Left hindlimb (tissue), 1 donor: ENCODE results near the gene MAP2K3.
"Not testable (repeated sequence)": the region's sequence is repeated elsewhere in the genome, so short reads cannot be mapped to it uniquely, and the experiment has no call there.

Source experiments
- DNase-seq: peaks from one replicate; pipeline ENCODE4 v3.0.0-alpha.2; 2018

MAP2K3 gene

DNA sequence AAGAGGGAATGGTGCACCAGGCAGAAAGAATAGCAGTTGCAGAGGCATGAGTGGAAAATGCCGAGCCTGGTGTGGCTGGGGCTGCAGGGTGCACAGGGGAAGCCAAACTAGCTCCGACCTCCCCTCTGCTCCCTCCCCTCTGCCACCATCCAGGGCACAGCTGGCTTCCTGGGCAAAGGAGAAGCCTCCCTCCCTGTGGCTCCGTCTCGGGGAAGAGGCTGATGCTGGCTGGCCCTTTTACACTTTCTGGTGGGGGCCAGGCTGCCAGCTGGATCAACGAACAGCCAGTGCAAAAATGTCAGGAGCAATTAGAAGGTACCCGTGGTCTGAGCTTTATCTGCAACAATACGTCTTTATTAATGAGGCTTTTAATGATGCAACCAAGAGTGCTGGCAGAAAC, 54.5 kb downstream of the MAP2K3 start:
- DNase-seq, result peak; percentile 15

DNA sequence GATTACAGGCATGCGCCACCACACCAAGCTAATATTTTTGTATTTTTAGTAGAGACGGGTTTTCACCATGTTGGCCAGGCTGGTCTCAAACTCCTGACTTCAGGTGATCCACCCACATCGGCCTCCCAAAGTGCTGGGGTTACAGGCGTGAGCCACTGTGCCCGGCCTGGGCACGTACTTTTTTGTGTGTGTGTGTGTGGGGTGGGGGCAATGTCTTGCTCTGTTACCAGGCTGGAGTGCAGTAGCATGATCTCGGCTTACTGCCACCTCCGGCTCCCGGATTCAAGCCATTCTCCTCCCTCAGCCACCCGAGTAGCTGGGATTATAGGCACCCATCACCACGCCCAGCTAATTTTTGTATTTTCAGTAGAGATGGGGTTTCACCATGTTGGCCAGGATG, 55.1 kb downstream of the MAP2K3 start:
- DNase-seq, result not testable (repeated sequence)

DNA sequence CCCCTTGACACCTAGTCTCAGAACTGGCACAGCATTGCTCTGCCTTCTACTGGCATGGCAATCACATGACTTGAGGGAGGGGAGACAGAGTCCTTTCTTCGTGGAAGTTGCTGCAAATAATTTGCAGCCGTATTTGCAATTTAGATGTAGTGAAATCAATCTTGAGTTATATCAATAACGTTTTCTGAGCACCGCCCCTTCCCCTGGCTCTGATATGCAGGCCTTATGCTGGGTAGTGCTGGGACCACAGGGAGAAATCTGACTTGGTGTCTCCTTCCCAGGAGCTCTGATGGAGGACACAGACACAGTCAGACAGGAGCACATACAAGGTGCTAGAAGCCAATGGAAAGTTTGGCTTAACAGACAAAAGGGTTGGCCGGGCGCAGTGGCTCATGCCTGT, 55.9 kb downstream of the MAP2K3 start:
- DNase-seq, result peak; percentile 11

DNA sequence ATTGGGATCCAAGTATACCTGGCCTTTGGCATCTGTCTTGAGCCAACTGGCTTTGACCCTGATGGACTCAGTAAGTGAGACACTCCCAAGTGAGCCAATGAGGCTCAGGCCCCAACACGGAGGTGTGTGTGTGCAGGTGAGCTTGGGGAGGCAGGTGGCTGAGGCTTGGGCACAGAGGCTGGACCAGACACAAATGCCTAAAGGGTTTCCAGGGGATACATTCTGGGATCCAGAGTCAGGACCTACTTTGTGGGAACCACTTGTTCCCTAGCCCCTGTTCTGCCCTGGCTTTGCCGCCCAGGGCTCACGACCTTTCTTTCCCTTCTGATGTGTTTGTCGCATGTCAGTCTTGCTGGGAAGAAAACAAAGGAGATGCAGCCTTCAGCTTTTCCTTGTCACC, 56.8 kb downstream of the MAP2K3 start:
- DNase-seq, result peak; percentile 7

DNA sequence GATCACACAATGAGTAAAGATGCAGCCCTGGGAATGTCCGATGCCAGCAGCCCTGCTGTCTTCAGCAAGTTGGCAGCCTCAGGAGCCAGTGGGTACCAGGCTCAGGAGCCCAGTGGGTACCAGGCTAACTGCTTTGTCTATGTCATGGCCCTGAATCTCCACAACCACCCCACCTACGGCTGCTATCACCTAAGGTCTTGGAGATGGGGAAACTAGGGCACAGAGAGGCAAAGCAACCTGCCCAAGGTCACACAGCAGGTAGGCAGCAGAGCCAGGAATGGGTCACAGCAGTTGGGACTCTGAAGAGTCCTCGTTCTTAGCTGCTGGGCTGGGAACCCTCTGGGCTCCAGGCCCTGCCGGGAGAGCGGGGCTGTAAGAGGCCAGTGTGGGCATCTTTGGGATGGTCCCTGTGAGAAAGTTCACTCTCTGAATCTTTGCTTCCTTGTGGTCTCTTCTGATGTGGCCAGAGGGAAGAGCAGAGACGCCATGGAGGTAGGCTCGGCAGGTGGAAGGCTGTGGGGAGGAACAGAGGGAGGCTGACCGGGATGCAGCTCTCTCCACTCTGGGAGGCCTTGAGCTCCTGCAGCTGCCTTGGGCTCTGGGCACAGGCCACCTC, 57.5 kb downstream of the MAP2K3 start:
- DNase-seq, result not testable (repeated sequence)

DNA sequence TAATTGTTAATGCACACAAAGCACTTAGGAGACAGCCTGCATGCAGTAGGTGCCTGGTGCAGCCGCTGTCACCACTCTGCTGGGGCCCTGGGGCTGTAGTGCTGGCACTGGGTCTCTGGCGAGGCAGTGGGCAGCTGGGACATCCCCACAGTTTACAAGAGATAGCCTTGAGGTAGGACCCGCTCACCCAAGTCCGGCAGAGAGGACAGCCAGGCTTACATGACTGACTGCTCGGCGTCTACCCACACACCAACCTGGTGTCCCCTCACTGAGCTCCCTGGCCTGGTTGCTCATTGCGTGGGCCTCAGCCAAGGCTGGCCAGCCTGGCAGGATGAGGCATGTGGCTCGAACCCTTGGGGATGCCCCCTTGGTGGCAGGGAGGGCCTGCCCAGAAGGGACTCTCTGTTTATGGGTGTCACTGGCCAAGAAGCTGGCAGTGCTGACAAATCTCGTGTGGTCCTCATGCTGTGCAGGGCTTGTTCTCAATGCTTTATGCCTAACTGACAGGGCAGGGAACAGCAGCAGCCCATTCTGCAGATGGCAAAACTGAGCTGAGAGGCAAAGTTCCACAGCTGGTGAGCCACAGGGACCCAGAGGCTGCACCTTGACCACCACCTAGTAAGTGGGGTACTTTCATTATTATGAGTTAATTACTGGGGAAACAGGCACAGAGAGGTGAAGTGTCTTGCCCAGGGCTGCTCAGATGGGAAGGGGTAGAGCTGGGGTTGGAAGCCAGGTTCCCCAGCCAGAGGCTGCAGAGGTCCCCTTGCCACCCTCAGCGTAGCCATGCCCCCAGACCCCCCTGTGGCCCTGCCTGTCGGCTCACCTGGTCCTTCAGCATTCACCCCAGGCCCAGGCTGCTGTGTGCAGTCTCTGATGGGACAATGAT, 58.8 kb downstream of the MAP2K3 start:
- DNase-seq, result not testable (repeated sequence)

DNA sequence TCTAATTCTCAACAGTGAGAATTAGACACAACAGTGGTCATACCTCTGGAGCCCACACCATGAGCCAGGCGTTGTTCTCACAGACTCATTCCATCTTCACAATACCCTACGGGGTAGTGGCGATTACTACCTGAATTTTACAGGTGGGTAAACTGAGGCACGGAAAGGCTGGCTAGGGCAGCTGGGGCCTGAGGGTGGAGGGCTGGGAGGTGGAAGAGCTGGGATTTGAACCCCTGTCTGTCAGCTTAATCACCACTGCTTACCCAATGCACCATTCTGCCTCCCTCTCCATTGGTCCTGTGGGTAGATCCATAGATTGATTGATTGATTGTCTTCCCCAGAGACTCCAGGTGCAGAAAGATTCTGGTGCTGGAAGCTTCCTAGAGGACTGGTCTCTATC, 60.3 kb downstream of the MAP2K3 start:
- DNase-seq, result not testable (repeated sequence)

DNA sequence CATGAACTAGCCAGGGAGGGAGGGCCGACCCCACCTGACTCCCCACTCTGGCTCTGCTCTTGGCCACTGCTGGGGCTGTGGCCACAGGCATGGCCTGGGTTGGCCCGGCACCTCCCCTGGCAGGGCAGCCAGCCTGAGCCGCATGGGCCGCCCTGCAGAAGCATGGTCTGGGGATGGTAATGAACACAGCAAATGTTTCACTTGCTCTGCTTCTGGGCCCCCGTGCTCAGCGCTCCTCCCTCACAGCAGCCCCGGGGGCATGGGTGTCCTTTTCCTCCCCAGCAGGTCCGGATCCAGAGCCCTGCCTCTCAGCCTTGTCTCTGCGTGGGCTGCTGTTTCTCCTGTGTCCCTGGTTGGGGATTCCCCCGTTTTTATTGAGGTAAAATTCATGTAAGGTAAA, 60.7 kb downstream of the MAP2K3 start:
- peak; percentile 22 for DNase-seq

DNA sequence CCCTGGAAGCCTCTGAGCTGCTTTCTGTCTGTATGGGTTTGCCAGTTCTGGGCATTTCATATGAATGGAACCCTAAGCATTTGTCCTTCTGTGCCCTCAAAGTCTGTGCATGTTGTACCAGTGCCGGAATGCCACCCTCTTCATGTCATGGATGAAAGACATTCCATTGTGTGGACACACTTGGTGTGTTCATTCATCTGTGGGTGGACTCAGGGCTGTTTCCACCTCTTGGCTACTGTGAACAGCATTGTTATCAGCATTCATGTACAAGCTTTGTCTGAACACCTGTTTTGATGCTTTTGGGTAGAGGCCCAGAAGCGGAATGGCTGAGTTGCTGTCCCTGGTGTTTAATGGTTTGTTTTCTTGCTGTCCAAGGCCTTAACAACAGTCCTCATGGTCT, 61.6 kb downstream of the MAP2K3 start:
- DNase-seq, result not testable (repeated sequence)

DNA sequence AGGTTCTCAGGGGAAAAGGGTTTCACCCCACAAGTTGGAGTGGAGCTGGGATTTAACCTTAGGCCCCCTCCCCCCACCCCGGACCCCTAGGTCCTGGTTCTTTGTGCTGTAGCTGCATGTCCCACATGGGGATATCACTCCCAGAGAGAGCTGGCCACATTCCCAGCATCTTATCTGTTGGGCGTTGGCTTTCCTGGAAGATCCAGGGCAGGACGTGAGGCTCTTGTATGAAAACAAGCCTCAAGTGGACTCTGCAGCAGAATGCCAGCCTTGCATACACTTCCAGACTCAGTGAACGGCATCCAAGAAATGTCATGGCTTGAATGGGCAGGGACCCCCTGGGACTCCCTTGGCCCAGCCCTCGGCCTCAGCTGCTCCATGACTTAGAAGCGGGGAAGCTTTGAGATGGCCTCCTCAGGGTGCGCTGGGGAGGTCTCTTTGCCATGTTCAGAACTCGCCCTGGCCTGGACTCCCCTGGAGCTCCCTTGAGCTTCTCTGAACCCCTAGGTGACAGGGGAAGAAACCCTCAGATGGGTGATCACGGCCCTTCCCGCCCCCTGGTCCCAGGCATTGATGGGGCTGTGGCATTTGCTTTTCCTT, 62.2 kb downstream of the MAP2K3 start:
- DNase-seq, result peak; percentile 3

DNA sequence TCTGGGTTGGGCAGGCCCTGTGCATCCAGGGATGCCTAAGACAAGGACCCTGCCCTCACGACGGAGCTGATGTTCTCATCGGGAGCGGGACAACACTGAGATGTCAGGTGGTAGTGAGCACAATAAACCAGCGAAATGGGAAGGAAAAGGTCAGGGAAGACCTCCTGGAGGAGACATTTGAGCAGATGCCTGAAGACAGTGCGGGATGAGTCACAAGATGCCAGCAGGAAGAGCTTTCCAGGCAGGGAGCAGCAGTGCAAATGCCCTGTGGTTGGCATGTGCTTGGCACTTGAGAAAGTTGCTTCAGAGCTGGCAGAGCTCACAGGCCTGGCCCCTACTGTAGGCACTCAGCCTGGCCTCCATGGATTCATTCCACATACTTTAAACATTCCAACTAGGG, 63.1 kb downstream of the MAP2K3 start:
- DNase-seq, result not testable (repeated sequence)

DNA sequence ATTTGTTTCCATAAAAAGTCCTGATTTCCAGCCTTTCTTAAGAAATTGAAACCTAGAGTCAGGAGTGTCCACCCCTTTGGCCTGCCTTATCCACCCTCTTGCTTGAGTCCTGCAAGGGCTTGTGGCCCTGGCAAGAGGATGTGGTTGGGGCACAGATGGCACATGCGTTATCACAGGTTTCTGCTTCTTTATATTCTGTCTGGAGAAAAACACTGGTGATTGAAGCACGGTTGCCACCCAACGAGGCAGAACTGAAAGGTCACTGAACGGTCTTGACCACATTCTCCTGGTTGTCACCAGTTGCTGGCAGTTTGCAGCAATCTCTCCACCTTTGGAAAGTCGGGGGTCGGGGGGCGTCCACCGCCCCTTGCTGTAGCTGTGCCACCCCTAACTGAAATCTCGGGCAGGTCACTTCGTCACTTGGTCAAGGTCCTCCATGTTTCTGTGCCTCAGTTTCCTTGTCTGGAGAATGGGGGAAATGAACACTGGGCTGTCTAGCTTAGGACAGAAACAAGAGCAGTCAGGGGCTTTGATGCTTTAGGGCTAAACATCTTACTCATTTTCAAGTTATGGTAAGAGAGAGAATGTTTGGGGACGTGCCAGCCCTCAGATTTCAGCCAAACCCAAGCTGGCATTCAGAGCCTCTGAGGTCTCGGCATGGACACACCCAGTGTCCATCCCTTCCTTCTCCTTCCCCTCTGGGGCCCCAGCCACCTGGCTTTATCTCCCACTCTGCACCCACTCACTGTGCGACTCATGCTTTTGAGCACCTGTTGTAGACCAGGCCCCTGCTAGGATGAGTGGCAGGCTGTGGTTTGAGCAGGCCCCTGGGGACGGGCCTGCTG, 63.8 kb downstream of the MAP2K3 start:
- peak; percentile 13 for DNase-seq

DNA sequence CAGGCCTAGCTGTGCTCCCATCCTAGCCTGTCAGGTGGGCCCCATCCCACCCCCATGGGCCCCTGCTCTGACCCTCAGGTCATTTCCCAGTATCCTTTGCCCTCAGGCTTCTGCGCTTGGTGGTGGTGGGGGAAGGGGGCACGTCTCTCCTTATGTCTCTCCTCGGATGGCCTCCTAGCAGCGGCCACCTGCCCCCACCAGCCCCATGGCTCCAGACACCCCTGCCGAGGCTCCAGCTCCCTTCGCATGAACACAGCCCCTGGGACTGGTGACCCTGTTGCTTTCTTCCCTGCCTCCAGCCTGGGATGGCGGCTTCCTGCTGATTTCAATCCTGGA, 64.4 kb downstream of the MAP2K3 start:
- DNase-seq, result not testable (repeated sequence)

DNA sequence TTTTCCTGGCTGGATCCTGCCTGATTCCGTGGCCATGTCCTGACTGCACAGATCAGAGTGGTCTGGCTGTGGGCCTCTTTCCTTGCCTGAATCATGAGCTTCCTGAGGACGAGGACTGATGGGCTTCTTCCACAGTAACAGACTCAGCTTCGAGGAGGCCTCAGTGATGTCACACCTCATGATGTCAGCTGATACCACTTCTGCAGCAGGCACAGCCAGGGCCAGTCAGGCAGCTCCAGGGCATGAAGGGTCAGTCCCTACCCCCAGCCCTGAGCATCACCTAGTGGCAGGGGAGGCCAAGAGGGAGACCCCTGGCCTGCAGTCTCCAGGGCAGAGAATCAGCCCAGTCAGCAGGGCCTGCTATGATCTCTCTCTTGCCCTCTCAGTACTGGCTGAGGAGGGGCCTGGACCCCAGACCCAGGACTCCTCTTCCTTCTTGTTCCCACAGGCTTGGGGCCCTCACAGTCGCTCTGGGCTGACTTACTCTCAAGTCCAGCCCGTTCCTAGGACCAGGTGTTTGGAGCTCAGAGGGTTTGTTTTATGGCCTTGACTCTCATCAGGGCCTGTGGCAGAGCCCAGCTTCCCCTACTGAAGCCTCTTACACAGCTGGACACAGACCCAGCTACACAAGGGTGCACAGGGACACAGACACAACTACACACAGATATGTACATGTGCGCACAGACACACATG, 65.0 kb downstream of the MAP2K3 start:
- DNase-seq, result peak; percentile 5

DNA sequence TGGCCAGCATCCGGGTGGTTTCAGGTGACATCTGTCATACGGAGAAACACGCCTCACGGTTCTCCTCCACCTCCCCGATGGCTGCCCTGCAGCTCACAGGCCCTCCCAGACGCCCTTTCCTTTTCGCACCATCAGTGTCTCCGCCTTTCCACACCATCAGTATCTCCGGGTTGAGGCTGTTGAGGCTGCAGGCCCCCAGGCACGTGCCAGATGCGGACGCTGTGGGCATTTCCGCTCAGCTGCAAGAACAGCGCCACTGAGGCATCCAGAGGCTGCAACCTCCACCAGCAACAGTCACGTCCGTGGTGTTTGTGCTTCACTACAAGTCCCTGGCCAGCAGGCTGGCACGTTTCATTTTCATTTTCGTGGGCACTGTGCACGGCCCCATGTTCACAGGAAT, 66.0 kb downstream of the MAP2K3 start:
- peak; percentile 4 for DNase-seq

DNA sequence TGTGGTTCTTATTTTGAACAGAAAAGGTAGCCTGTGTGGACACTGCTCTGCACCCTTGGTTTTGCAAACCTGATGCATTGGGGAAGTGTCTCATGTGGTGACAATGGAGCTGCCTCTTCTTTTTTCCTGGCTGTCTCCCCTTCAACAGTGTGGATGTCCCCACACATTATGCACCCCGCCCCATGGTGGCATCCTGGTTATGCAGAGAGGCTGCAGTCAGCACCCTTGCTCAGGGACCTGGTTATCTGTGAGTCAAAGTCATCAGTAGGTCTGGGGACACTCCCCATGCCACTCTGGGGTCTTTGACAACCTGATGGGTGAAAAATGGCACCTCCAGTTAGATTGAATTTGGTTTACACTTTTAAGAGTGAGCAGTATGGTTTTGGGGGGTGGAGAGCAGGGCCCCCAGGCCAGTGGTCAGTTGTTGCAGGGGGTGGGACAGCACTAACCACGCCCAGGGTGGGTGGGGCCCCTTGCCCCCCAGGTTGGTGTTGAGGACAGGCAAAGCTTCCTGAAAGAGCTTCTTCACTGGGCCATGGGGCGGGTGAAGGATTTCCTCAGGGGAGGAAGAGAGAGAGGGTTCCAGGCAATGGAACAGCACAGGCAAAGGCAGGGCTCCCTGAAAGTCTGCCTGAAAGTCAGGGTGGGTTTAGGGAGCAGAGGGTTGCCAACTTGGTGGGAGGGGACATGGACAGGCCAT, 67.0 kb downstream of the MAP2K3 start:
- DNase-seq, result no peak

DNA sequence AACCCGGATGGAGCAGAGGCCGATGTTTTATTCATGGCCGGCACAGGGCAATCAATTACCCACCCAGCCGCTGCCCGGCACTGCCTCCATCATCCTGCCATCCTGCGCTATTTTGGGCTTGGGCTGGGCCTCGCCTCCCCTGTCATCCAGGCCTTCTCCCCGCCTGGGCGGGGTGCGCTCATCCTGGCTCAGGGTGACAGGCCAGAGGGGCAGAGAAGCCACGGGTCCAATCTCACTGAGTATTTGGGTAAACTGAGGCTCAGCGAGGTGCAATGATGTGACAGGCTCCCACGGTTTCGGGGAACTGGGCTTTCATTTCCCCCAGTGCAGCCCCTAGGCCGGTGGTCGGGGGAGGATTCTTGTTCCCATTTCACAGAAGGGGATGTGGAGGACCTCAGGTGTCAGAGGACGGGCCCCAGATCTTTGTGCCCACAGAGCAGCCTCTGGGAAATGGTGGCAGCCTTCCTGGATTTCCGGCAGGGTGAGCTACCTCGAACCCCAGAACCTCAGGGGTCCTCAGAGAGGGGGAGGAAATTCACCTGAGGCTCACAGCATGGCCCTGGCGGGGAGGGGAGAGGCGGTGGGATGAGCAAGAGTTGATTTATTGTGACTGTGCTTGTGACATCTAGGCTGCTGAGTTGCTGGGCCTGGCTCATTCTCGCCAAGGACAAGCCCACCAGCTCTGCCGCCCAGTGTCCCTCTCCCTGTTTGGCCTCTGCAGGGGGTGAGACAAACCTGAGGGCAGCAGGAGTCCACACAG, 67.9 kb downstream of the MAP2K3 start:
- no peak for DNase-seq

DNA sequence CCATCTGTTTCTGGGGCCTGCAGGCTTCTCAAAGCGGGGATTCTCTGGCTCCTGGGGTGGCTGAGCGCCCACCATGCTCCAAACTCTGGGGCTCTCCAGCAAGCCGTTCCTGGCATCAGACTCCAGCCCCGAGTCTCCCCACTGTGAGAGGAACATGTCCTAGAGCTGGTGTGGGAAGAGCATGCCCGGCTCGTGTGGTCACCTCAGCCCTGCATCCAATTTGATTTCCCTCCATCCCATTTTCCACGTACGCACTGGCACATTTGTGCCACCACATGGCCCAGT, 68.4 kb downstream of the MAP2K3 start:
- no peak for DNase-seq

DNA sequence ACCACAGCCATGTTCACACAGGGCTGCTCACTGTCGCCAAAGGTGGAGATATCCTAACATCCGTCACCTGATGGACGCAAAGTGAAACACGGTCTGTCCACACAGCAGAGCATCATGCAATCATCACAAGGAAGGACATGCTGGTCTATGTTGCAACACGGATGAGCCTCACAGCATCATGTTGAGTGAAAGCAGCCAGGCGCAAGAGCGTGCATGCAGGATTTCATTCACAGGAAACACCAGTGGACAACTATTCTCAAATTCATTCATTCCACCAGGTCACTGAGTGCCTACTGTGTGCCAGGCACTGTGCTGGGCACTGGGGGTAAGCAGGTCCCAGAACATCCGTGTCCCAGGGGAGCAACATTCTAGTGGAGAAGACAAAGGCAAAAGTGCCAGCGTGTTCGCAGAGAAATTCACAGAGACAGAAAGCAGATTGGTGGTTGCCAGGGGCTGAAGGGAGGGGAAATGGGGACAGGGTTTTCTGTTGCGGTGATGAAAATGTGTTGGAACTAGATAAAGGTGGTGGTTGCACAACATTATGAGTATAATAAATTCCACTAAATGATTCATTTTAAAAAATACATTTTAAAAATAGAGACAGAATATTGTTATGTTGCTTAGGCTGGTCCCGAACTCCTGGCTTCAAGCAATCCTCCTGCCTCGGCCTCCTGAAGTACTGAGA, 69.0 kb downstream of the MAP2K3 start:
- DNase-seq, result no peak

DNA sequence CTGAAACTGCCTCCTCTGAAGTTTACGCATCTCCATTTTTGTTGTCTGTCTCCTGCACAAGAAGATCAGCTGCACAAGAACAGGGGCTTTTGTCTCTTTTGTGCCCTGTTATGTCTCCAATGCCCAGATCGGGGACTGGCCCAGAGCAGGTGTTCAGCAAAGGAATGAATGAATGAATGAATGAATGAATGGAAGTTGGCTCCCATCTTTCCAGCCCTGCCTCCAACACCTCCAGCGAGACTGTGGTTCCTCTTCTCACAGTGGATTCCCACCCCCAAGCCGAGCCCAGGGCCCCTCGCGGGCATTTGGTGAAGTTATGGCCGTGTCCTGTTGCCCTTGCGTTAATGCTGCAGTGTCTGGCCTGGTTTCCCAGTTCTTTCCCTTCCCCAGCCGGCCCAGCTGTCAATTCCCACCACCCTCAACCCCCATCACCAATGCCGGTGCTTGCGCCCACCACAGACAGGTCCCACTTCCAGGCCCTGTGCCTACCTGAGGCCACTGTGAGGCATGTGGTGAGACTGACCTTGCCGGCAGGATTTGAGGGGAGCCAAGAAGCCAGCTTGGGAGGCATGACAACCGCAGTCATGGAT, 70.4 kb downstream of the MAP2K3 start:
- no peak for DNase-seq
